Renal cortex interstitium (tissue), 11 donors: ENCODE measurements around the gene ARHGAP44. TPM values are rescaled to one million over a fixed set of nuclear protein-coding genes. Genes with fewer than 3 reads are reported as not detected.

Experiments
- DNase-seq, 11 donors: peaks; one replicate each; pipeline ENCODE4 v3.0.0-alpha.2; 2013; ENCODE audit warnings: low read depth in 9 of 11, low spot score in 4 of 11; ENCODE audit errors: extremely low read depth in 1 of 11
- polyA plus RNA-seq, 3 donors: library from polyadenylated mRNA; unstranded; fragments of 120-200 nt; gene quantifications; one replicate each; pipeline ENCODE4 v1.2.1, GENCODE V29; 2013; ENCODE audit not compliant: insufficient read length in 3 of 3

Gene ARHGAP44
- polyA plus RNA-seq, 3 donors, result 6.6 to 9.1 (median 7.6) TPM

DNA sequence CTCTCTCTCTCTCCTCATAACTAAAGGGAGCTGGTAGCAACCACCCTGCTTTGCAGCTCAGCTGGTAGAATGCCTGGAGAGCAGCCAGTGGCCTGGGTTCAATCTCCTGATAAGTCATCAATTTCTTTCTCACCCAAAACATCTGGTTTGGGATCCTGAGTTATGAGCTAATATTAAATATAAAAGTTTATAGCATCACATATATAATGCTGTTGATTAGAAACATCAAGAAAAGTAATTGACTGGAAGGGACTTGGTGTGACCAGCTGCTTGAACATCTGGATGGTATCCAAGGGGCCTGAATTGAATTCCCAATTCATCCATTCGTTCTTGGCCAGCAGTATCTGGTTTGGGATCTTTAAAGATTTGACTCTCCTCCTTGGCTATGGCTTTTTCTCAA lies 240.8 kb downstream of the ARHGAP44 start:
- no peak for DNase-seq

DNA sequence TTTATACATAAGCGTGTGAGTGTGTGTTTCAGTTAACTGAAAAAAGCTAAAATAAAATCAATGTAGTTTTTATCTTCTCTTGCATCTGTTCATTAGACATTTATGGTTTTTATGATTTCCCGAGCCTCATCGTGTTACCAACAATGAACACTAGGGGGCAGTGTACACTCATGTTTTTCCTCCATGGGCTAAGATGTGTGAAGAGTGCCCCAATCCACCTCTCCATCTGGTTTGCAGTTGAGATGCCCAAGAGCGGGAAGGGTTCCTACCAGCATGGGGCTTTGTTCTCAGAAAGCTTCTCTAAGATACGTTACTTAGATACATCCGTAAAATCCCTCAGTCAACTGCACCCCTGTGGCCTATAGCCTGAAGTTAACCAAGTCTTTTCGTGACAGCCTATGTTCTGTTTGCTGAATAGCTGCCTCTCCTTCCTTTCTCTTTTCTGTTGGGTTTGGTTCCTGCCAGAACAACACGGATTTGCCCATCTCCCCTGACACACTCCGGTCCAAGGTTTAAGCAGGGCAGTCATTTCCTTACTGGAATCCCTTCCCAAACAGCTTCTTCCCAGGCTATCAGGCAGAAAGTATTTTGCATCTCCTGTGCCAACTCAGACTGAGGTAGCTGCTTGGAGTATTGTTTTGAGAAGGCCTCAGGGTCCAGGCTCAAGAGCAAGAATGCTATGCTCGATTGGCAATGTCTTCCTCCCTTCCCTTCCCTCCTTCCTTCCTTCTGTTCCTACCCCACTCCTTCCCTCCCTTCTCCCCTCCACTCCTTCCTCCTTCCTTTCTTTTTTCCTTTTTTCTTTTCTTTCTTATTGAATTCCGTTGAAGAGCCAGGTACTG lies 241.4 kb downstream of the ARHGAP44 start:
- peak in 7 of 11 donors; percentile 22 to 52 (median 33) for DNase-seq

GRCh38 chr17:13031718-13032350 lies 242.5 kb downstream of the ARHGAP44 start:
- peak in 4 of 11 donors; percentile 13 to 22 (median 14) for DNase-seq

DNA sequence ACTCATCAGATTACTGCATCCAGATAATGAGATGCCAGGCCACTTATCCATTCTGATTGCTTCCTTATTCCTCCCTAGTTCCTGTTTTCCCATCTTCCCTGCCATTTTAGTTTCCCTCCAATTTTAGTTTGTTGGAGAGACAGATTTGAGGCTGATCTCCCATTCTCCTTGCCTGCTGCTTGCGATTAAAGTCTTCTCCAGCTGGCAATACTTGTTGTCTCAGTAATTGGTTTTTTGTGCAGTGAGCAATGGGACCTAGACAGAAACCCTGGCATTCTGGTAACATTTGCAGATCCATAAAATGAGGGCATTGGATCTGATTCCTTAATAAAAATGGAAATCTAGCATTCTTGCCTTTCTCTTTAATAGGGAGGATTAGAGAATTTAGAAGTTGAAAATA lies 246.1 kb downstream of the ARHGAP44 start:
- DNase-seq, result no peak

DNA sequence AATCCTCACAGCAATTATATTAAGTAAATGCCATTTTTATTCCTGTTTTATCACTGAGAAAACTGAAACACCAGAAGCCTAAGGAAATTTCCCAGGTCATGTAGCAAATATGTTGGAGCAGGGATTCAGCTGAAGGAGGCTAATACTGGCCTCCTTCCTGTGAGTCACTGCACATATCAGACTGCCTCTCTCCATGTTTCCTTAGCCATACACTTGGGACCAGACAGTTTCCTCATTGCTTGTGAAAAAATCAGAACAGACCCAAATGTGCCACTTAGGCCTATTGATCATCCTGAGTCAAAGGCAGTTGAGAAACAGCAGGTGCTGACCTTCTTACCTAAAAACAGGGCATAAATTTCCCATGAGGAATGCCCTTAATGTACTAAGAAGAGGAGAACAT lies 247.5 kb downstream of the ARHGAP44 start:
- DNase-seq, result no peak

DNA sequence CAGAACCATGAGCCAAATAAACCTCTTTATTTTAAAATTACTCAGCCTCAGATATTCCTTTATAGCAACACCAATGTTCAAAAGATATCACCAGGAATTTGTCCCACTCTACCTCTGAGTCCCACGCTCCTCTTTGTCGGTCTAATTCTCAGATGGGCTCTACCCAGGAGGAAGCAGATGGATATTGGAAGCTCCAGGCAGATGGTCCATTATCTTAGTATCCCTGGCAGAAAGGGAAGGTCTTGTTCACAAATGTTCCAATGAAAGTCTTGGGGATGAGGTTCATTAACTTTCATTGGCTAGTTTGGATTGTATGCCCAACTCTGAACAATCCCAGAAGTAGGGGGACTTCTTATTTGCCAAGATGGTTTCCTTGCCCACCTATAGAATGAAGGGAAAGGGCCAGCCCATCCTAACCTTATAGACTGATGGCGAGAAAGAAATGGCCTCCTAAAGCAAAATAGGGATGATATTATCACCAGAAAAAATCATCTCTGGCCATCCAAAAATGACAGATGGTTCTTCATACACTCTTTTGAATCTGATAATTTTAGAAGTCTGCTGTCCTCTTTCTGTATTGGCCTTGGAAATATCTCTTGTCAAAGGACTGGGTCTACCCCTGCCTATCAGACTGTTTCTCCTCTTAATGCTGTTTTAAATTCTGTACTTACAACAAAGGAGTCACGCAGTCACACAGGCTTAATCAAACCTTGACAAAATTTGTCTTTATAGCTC lies 249.8 kb downstream of the ARHGAP44 start:
- DNase-seq, result no peak

Other genes starting within 250 kb of the ARHGAP44 start
- gene MYOCD, start 123.6 kb upstream of the ARHGAP44 start, polyA plus RNA-seq, result 1 to 10 TPM; 5.4 to 7.4 (median 6.6) TPM
- gene ELAC2, start 228.5 kb downstream of the ARHGAP44 start, polyA plus RNA-seq, result 10 to 100 TPM; 74.5 to 81.8 (median 77.2) TPM